ENCODE results near the gene LEP. TPM values are rescaled to one million over a fixed set of nuclear protein-coding genes. Genes with fewer than 3 reads are reported as not detected.

The LEP gene
- total RNA-seq (2014; rRNA removed; shearing (Covaris generic)): not detected in 2 replicates

GRCh38 chr7:128240696-128241386, at the start of gene LEP:
Gene LEP (plus strand): TSS chr7:128241278. CDS start chr7:128252019, 10,741 bp downstream.
- in situ Hi-C loops (cut with HindIII; ENCODE audit: low sequenced_read_pairs): no loop called here

GRCh38 chr7:128192497-128193142, 48.5 kb upstream of the LEP start:
- in situ Hi-C loops (cut with HindIII; ENCODE audit: low sequenced_read_pairs): no loop called here
- DNase-seq (ENCODE audit: low spot score): no peak

More at GRCh38 chr7:128240696-128241386, at the start of gene LEP:
- no peak for DNase-seq (ENCODE audit: low spot score)

- in situ Hi-C loops (cut with HindIII; ENCODE audit: low sequenced_read_pairs): no loop called here
These were observed 46.4 kb upstream of the LEP start for GRCh38 chr7:128194533-128195282.

GRCh38 chr7:128197589-128197988, 43.5 kb upstream of the LEP start:
- no peak for DNase-seq (ENCODE audit: low spot score)
- in situ Hi-C loops (cut with HindIII; ENCODE audit: low sequenced_read_pairs): no loop called here

More at GRCh38 chr7:128194533-128195282, 46.4 kb upstream of the LEP start:
- DNase-seq (ENCODE audit: low spot score): no peak

- no peak for DNase-seq (ENCODE audit: low spot score)
- in situ Hi-C loops (cut with HindIII; ENCODE audit: low sequenced_read_pairs): no loop called here
These were observed 43.0 kb upstream of the LEP start for GRCh38 chr7:128197989-128198580.

GRCh38 chr7:128200376-128200775, 40.7 kb upstream of the LEP start:
- DNase-seq (ENCODE audit: low spot score): no peak
- in situ Hi-C loops (cut with HindIII; ENCODE audit: low sequenced_read_pairs): loop anchor here (25.0 kb wide), 1 partner anchor 488 kb away; no protein-coding TSS in a partner anchor

GRCh38 chr7:128201067-128201689, 39.9 kb upstream of the LEP start:
- DNase-seq (ENCODE audit: low spot score): no peak
- in situ Hi-C loops (cut with HindIII; ENCODE audit: low sequenced_read_pairs): loop anchor here (25.0 kb wide), 1 partner anchor 489 kb away; no protein-coding TSS in a partner anchor

GRCh38 chr7:128201690-128202085, 39.4 kb upstream of the LEP start:
- DNase-seq (ENCODE audit: low spot score): no peak
- in situ Hi-C loops (cut with HindIII; ENCODE audit: low sequenced_read_pairs): loop anchor here (25.0 kb wide), 1 partner anchor 489 kb away; no protein-coding TSS in a partner anchor

- in situ Hi-C loops (cut with HindIII; ENCODE audit: low sequenced_read_pairs): loop anchor here (25.0 kb wide), 1 partner anchor 490 kb away; no protein-coding TSS in a partner anchor
- no peak for DNase-seq (ENCODE audit: low spot score)
These were observed 38.7 kb upstream of the LEP start for GRCh38 chr7:128202287-128202957.

GRCh38 chr7:128203047-128203491, 38.0 kb upstream of the LEP start:
- in situ Hi-C loops (cut with HindIII; ENCODE audit: low sequenced_read_pairs): loop anchor here (25.0 kb wide), 1 partner anchor 491 kb away; no protein-coding TSS in a partner anchor
- DNase-seq (ENCODE audit: low spot score): no peak

GRCh38 chr7:128203710-128204214, 37.3 kb upstream of the LEP start:
- DNase-seq (ENCODE audit: low spot score): no peak
- in situ Hi-C loops (cut with HindIII; ENCODE audit: low sequenced_read_pairs): loop anchor here (25.0 kb wide), 1 partner anchor 491 kb away; no protein-coding TSS in a partner anchor

GRCh38 chr7:128204455-128204854, 36.6 kb upstream of the LEP start:
- in situ Hi-C loops (cut with HindIII; ENCODE audit: low sequenced_read_pairs): loop anchor here (25.0 kb wide), 1 partner anchor 492 kb away; no protein-coding TSS in a partner anchor
- no peak for DNase-seq (ENCODE audit: low spot score)

GRCh38 chr7:128205068-128205467, 36.0 kb upstream of the LEP start:
- in situ Hi-C loops (cut with HindIII; ENCODE audit: low sequenced_read_pairs): loop anchor here (25.0 kb wide), 1 partner anchor 493 kb away; no protein-coding TSS in a partner anchor
- DNase-seq (ENCODE audit: low spot score): no peak

GRCh38 chr7:128206017-128206746, 34.9 kb upstream of the LEP start:
- in situ Hi-C loops (cut with HindIII; ENCODE audit: low sequenced_read_pairs): loop anchor here (25.0 kb wide), 1 partner anchor 494 kb away; no protein-coding TSS in a partner anchor
- DNase-seq (ENCODE audit: low spot score): no peak

- DNase-seq (ENCODE audit: low spot score): peak; percentile 57
- in situ Hi-C loops (cut with HindIII; ENCODE audit: low sequenced_read_pairs): loop anchor here (25.0 kb wide), 1 partner anchor 495 kb away; no protein-coding TSS in a partner anchor
These were observed 34.2 kb upstream of the LEP start for GRCh38 chr7:128206747-128207500.

GRCh38 chr7:128207609-128208008, 33.5 kb upstream of the LEP start:
- no peak for DNase-seq (ENCODE audit: low spot score)
- in situ Hi-C loops (cut with HindIII; ENCODE audit: low sequenced_read_pairs): loop anchor here (25.0 kb wide), 1 partner anchor 495 kb away; no protein-coding TSS in a partner anchor
